Fibroblast of lung (primary cell): ENCODE results near the gene PLEKHA6.

Source experiments
- EZH2 ChIP-seq: IDR thresholded peaks from 2 replicates; pipeline ENCODE4 v1.5.1; 2012; ENCODE audit warnings: low read length, control low read depth, mild to moderate bottlenecking; ENCODE audit errors: missing control alignments
- TF ChIP-seq, protein P1 (sequence below), 2 donors: IDR thresholded peaks in 1 of 2; conservative IDR thresholded peaks in 1 of 2; 1 replicate in 1 of 2; 2 replicates in 1 of 2; pipeline ENCODE4 v1.5.1; 2011 to 2012; ENCODE audit warnings: low read length in 2 of 2, control low read depth in 1 of 2, inconsistent platforms in 1 of 2, low read depth in 1 of 2, mild to moderate bottlenecking in 1 of 2

- TF ChIP-seq, protein P1, sequence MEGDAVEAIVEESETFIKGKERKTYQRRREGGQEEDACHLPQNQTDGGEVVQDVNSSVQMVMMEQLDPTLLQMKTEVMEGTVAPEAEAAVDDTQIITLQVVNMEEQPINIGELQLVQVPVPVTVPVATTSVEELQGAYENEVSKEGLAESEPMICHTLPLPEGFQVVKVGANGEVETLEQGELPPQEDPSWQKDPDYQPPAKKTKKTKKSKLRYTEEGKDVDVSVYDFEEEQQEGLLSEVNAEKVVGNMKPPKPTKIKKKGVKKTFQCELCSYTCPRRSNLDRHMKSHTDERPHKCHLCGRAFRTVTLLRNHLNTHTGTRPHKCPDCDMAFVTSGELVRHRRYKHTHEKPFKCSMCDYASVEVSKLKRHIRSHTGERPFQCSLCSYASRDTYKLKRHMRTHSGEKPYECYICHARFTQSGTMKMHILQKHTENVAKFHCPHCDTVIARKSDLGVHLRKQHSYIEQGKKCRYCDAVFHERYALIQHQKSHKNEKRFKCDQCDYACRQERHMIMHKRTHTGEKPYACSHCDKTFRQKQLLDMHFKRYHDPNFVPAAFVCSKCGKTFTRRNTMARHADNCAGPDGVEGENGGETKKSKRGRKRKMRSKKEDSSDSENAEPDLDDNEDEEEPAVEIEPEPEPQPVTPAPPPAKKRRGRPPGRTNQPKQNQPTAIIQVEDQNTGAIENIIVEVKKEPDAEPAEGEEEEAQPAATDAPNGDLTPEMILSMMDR (conservative IDR thresholded peaks at IDR 0.05 in 1 of 2, IDR thresholded peaks at IDR 0.05 in 1 of 2; ENCODE audit: low read depth in 1 of 2, low read length in 2 of 2) = no peak
- no peak for TF ChIP-seq EZH2
Measured at GRCh38 chr1:204396015-204396583, 36.4 kb upstream of the PLEKHA6 start.
